Mesothelial cell of epicardium (in vitro differentiated cells): ENCODE data around the gene NRP1. TPM values are rescaled to one million over a fixed set of nuclear protein-coding genes. Genes with fewer than 3 reads are reported as not detected.
"Not testable (repeated sequence)": the region's sequence is repeated elsewhere in the genome, so short reads cannot be mapped to it uniquely, and the experiment has no call there.

Source experiments
- DNase-seq, 2 experiments: peaks; one replicate each; pipeline ENCODE4 v3.0.0; 2021; ENCODE audit warnings: low spot score in 2 of 2; ENCODE audit not compliant: unreplicated experiment in 2 of 2
- H3K27ac Mint-ChIP-seq: 2 replicates; pipeline ENCODE4 v1.8.0; 2021; ENCODE audit warnings: mixed read lengths
- H3K27me3 Mint-ChIP-seq: 2 replicates; pipeline ENCODE4 v1.8.0; 2021; ENCODE audit warnings: low read depth, mixed read lengths
- H3K36me3 Mint-ChIP-seq: 2 replicates; pipeline ENCODE4 v1.8.0; 2021; ENCODE audit warnings: mixed read lengths
- H3K4me1 Mint-ChIP-seq: 2 replicates; pipeline ENCODE4 v1.8.0; 2021; ENCODE audit warnings: mixed read lengths
- H3K4me3 Mint-ChIP-seq: 2 replicates; pipeline ENCODE4 v1.8.0; 2021; ENCODE audit warnings: mild to moderate bottlenecking, moderate library complexity, mixed read lengths
- H3K9me3 Mint-ChIP-seq: 2 replicates; pipeline ENCODE4 v1.8.0; 2021; ENCODE audit warnings: mixed read lengths
- total RNA-seq: library from RNA; stranded (reverse); gene quantifications from 3 replicates; pipeline ENCODE4 v1.2.1, GENCODE V29; 2021
- TF ChIP-seq, protein P1 (sequence below): fragments of 200-600 bp; sonication (generic); IDR thresholded peaks from one replicate; pipeline ENCODE4 v1.5.0; 2021; ENCODE audit warnings: antibody characterized with exemption; ENCODE audit not compliant: unreplicated experiment

The NRP1 gene
- total RNA-seq, 1 donor from 2014 or later = 47.7 TPM

DNA sequence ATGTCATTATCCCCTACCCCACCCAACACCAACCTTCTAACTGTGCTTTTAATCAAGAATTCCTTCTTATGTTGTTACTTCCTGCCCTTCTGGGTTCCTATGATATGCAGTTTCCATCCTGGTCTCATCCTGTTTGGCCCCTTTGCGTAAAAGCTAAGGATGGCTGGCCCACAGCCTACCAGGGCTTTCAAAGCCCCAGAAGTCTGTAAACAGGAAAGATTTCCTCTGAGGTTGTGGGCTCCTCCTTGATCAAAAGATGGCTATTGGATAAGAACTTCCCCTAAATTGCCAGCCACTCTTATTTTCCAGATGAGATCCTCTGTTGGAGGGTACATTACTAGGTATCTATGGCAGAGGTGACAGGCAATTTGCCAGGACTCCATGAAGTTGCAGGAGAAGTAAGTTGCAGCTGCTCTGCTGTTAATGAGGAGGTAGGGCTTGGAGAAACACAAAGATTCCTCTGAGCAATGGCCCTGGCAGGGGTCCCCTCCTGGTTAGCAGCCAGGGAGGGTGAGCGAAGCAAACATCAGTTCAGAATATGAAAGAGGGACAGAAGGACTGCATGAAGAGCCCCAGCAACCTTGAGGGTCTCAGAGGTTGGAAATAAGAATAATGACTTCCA, 32.1 kb downstream of the NRP1 start:
- peak overlapping the region; percentile 57 for H3K27ac Mint-ChIP-seq
- DNase-seq = no peak
- H3K27me3 Mint-ChIP-seq = no peaks in the 10 kb centered on the region
- TF ChIP-seq, protein P1, sequence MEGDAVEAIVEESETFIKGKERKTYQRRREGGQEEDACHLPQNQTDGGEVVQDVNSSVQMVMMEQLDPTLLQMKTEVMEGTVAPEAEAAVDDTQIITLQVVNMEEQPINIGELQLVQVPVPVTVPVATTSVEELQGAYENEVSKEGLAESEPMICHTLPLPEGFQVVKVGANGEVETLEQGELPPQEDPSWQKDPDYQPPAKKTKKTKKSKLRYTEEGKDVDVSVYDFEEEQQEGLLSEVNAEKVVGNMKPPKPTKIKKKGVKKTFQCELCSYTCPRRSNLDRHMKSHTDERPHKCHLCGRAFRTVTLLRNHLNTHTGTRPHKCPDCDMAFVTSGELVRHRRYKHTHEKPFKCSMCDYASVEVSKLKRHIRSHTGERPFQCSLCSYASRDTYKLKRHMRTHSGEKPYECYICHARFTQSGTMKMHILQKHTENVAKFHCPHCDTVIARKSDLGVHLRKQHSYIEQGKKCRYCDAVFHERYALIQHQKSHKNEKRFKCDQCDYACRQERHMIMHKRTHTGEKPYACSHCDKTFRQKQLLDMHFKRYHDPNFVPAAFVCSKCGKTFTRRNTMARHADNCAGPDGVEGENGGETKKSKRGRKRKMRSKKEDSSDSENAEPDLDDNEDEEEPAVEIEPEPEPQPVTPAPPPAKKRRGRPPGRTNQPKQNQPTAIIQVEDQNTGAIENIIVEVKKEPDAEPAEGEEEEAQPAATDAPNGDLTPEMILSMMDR = no peak
- H3K4me1 Mint-ChIP-seq = peaks cover 71% of the 10 kb centered on the region
- no peaks in the 10 kb centered on the region for H3K36me3 Mint-ChIP-seq
- no peaks in the 10 kb centered on the region for H3K9me3 Mint-ChIP-seq
- H3K4me3 Mint-ChIP-seq = no peak overlapping the region

DNA sequence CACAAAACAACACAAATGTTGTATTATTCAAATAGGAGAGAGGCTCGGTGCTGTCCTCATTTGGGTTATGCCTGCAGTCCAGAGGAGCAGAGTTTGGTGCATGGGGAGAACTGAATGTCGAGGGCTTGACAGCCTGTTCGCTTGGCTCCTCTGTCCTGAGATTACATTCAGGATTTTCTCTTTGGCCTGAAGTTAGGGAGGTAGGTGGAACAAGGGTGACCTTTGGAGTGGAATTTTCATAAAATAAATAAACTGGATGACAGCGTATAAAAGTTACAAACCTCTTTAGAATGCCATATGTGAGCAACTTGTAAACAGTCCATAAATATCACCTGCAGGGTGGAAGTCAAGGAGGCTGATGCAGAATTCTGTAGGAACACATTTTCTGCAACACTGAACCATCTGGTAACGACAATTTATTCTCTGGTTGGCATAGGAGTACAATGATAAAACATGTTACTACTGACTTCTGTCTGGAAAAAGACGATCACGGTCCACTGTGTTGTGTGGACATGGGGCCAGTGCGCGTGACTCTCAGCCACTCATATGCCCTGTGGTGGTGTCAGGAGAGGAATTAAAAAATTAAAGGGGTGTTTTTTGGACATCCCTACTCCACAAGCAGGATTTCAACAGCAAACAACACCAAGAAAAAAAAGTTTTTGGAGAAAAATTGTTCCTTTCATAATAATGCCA, 33.2 kb downstream of the NRP1 start:
- Mint-ChIP-seq H3K27ac (no peak overlapping the region), H3K4me3 (no peak overlapping the region), H3K27me3 (no peaks in the 10 kb centered on the region), H3K4me1 (peaks cover 63% of the 10 kb centered on the region), H3K36me3 (no peaks in the 10 kb centered on the region), H3K9me3 (no peaks in the 10 kb centered on the region)
- TF ChIP-seq, protein P1 = no peak
- no peak for DNase-seq

DNA sequence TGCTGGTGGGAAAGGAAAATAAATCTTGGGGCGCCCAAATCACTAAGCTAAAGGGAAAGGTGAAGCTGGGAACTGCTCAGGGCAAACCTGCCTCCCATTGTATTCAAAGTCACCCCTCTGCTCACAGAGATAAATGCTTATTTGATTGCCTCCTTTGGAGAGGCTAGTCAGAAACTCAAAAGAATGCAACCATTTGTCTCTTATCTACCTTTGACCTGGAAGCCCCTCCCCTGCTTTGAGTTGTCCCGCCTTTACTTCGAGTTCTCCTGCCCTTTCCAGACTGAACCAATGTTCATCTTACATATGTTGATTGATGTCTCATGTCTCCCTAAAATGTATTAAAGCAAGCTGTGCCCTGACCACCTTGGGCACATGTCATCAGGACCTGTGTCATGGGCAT, 33.9 kb downstream of the NRP1 start:
- H3K9me3 Mint-ChIP-seq, H3K4me3 Mint-ChIP-seq, H3K36me3 Mint-ChIP-seq, H3K27ac Mint-ChIP-seq, H3K27me3 Mint-ChIP-seq, DNase-seq: not testable (repeated sequence)
- H3K4me1 Mint-ChIP-seq = peaks cover 59% of the 10 kb centered on the region

DNA sequence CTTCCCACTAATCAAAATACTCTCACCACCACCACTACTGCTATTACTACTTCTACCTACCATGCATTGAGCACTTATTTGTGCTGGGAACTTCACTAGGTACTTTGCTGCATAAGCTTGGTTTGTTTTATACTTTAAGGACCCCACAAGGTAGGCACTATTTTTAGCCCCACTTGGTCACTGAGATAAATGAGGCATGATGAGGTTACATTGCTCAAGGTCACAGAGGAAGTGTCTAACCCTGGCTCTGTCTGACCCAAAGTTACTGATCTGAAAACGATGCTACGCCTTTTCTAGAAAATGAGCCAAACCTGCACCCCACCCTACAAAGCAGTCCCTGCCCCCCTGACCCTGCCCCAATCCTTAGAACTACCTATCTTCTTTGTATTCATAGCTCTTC, 35.6 kb downstream of the NRP1 start:
- DNase-seq = no peak
- no peak overlapping the region for H3K27ac Mint-ChIP-seq
- no peaks in the 10 kb centered on the region for H3K9me3 Mint-ChIP-seq
- H3K4me3 Mint-ChIP-seq = no peak overlapping the region
- H3K36me3 Mint-ChIP-seq = no peaks in the 10 kb centered on the region
- TF ChIP-seq, protein P1 = no peak
- H3K27me3 Mint-ChIP-seq = no peaks in the 10 kb centered on the region
- H3K4me1 Mint-ChIP-seq = peaks cover 49% of the 10 kb centered on the region

DNA sequence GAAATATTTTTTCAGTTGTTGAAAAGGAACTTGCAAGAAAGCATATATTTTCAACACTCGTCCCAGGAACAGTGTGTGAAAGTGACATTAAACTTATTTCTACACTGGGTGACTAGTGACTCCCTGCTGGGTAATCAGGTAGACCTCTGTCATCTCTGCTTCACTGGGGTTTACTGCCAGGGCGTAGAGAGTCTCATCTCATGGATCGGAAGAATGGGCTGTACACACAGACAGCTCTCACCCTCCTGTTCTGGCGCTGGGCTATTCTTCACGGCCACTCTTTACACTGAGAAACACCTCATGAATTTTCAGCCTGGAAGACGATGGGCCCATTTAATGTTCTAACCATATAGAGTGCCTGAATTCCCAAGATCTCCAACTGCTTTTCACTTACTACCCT, 36.4 kb downstream of the NRP1 start:
- TF ChIP-seq, protein P1 = no peak
- Mint-ChIP-seq H3K4me3 (no peak overlapping the region), H3K27me3 (no peaks in the 10 kb centered on the region), H3K9me3 (no peaks in the 10 kb centered on the region), H3K27ac (peak overlapping the region; percentile 26), H3K4me1 (peaks cover 41% of the 10 kb centered on the region), H3K36me3 (no peaks in the 10 kb centered on the region)
- no peak for DNase-seq

GRCh38 chr10:33295851-33296250, 38.6 kb downstream of the NRP1 start:
- H3K4me3 Mint-ChIP-seq = no peak overlapping the region
- no peaks in the 10 kb centered on the region for H3K27me3 Mint-ChIP-seq
- H3K27ac Mint-ChIP-seq = no peak overlapping the region
- H3K9me3 Mint-ChIP-seq = no peaks in the 10 kb centered on the region
- DNase-seq = no peak
- H3K4me1 Mint-ChIP-seq = peaks cover 38% of the 10 kb centered on the region
- TF ChIP-seq, protein P1 = no peak
- no peaks in the 10 kb centered on the region for H3K36me3 Mint-ChIP-seq
